Sigmoid colon (tissue), 4 donors: Measurements from ENCODE around the gene ARG1.

Source experiments
- EP300 ChIP-seq, 4 donors: sonication (generic); formaldehyde crosslinking; IDR thresholded peaks; one replicate each; pipeline ENCODE4 v1.6.1; 2017; ENCODE audit warnings: antibody characterized with exemption in 4 of 4
- POLR2A ChIP-seq, 2 donors: fragments of 450-650 bp; IDR thresholded peaks; one replicate each; pipeline ENCODE4 v1.6.1; 2016; ENCODE audit warnings: antibody characterized with exemption in 2 of 2, mild to moderate bottlenecking in 2 of 2, moderate library complexity in 2 of 2
- POLR2AphosphoS5 ChIP-seq, 4 donors: sonication (generic); formaldehyde crosslinking; IDR thresholded peaks; one replicate each; pipeline ENCODE4 v1.6.1; 2017; ENCODE audit warnings: antibody characterized with exemption in 4 of 4
- TF ChIP-seq, protein P1 (sequence below), 4 experiments: fragments of 450-650 bp in 3 of 4; fragments of 200-600 bp in 1 of 4; IDR thresholded peaks; one replicate each; pipeline ENCODE4 v1.5.1; 2016 to 2019; ENCODE audit warnings: antibody characterized with exemption in 4 of 4, mild to moderate bottlenecking in 3 of 4, moderate library complexity in 2 of 4

DNA sequence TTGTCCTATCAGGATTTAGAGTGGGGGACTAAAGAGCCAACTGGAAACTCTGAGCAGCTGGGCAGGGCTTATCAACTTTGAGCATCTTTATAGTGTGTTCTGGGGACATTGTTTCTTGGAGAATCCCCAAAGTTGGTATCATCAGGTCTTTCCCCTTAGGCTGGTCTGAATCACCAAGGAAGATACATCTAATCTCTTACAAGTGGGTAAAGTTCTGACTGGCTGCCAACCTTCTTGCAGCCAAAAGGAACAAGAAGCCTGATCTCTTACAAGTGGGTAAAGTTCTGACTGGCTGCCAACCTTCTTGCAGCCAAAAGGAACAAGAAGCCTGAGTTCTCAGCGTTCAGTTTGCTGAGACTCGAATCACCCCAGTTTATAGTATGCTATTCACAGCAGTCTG lies 56.6 kb downstream of the ARG1 start:
- TF ChIP-seq, protein P1, sequence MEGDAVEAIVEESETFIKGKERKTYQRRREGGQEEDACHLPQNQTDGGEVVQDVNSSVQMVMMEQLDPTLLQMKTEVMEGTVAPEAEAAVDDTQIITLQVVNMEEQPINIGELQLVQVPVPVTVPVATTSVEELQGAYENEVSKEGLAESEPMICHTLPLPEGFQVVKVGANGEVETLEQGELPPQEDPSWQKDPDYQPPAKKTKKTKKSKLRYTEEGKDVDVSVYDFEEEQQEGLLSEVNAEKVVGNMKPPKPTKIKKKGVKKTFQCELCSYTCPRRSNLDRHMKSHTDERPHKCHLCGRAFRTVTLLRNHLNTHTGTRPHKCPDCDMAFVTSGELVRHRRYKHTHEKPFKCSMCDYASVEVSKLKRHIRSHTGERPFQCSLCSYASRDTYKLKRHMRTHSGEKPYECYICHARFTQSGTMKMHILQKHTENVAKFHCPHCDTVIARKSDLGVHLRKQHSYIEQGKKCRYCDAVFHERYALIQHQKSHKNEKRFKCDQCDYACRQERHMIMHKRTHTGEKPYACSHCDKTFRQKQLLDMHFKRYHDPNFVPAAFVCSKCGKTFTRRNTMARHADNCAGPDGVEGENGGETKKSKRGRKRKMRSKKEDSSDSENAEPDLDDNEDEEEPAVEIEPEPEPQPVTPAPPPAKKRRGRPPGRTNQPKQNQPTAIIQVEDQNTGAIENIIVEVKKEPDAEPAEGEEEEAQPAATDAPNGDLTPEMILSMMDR (IDR thresholded peaks at IDR 0.05), result no peak
- TF ChIP-seq POLR2A (IDR thresholded peaks at IDR 0.05) (no peak), POLR2AphosphoS5 (IDR thresholded peaks at IDR 0.05) (no peak), EP300 (IDR thresholded peaks at IDR 0.05) (no peak)
